GM19463 (cell line): ENCODE results near the gene IL17RA.
A peak's percentile ranks its signal among the peaks of the same experiment; 100 is the strongest.

Experiments
- ATAC-seq: cut with Tn5 transposase; IDR thresholded peaks from one replicate; pipeline ENCODE4 v1.9.1; 2021; ENCODE audit warnings: mild to moderate bottlenecking, moderate library complexity; ENCODE audit not compliant: unreplicated experiment

IL17RA gene

GRCh38 chr22:17149076-17149815, 64.4 kb downstream of the IL17RA start:
- no peak for ATAC-seq

DNA sequence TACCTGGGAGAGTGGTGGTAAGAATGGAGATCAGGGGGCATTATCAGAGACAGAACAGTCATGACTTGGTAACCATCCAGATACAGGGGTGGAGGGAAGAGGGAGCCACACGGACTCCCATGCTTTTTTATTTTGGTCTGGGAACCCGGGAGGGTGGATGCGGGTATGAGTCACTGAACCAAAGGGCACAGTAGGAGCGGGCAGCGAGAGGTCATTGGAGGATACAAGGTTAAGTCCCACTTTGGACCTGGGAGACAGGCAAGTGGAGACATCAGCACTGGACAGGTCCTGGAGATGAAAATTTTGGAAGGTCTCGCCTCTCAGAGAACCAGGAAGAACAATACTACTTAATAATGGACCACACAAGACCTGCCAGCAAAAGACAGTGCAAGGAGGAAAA, 67.5 kb downstream of the IL17RA start:
- no peak for ATAC-seq

GRCh38 chr22:17152971-17153370, 68.2 kb downstream of the IL17RA start:
- ATAC-seq: no peak

DNA sequence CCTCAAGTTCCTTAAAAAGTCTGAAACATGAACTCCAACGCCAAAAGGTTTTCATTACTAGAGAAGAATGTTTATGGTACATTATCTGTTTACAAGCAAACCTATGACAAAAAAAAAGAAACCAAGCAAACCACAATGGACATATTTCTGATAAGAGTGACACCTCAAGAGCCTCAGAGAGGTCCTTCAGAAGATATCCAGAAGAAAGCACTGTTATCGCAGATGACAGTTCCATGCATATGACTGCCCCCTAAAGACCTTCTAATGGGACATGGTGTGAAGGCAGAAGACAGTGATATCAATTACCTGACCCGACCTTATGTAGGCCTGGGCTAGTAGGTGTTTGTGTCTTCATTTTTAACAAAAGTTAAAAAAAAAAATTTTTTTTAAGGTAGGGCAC, 71.1 kb downstream of the IL17RA start:
- ATAC-seq: no peak

- ATAC-seq: no peak
Observed at GRCh38 chr22:17157714-17158113, 72.9 kb downstream of the IL17RA start.

- no peak for ATAC-seq
Observed at GRCh38 chr22:17158176-17158567, 73.4 kb downstream of the IL17RA start.

- ATAC-seq: peak; percentile 78
Observed at GRCh38 chr22:17158568-17159503, 74.0 kb downstream of the IL17RA start, which contains the start of gene HDHD5. Gene HDHD5, minus strand, starts transcription at chr22:17159277. Its CDS starts 26 bp downstream, at chr22:17159251.

GRCh38 chr22:17159504-17159951, 74.7 kb downstream of the IL17RA start:
- peak; percentile 20 for ATAC-seq

DNA sequence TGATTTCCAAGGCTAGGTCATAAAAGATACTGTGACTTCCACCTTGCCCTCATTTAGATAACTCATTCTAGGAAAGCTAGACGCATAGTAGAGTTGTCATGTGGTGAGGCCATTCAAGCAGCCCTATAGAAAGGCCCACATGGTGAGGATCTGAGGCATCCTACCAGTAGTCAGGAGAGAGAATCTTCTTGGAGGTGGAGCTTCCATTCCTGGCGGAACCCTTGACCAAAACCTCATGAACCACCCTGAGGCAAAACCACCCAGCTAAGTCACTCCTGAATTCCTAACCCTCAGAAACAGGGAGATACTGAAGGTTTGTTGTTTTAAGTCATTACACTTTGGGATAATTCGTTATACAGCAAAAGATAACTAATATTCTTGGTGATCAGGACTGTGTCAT, 77.2 kb downstream of the IL17RA start:
- ATAC-seq: no peak

- ATAC-seq: no peak
Observed at GRCh38 chr22:17162731-17163130, 77.9 kb downstream of the IL17RA start.

GRCh38 chr22:17164392-17165024, 79.7 kb downstream of the IL17RA start:
- ATAC-seq: no peak
